K562 (cell line): ENCODE results near the gene RNF213. TPM values are rescaled to one million over a fixed set of nuclear protein-coding genes. Genes with fewer than 3 reads are reported as not detected.

Source experiments
- ATAC-seq: fragments of 200-7000 bp; cut with Tn5 transposase; 3 replicates; pipeline ENCODE4 v1.9.1; 2020; ENCODE audit warnings: moderate library complexity
- BruUV-seq: library from RNA; stranded (reverse); fragments of 400-500 nt; replicated peaks from 2 replicates; lab custom pipeline; 2021; lab: Mats Ljungman, UMichigan
- CTCF ChIA-PET: fragments of 300-600 bp; formaldehyde crosslinking; extraction: SDS; loops from one replicate; lab custom pipeline; 2021; ENCODE audit warnings: low intra/inter-chr PET ratio; lab: Yijun Ruan, JAX
- POLR2A ChIA-PET: fragments of 300-600, 350-650 bp; sonication (Branson Sonifier 250); formaldehyde crosslinking; extraction: SDS; loops from one replicate; lab custom pipeline; 2021; ENCODE audit warnings: antibody characterized with exemption, inconsistent platforms; lab: Yijun Ruan, JAX
- DNase-seq, 4 experiments: peaks; one replicate each; pipeline versions ENCODE4 v3.0.0 to v3.0.0-alpha.2; 2011 to 2018; ENCODE audit warnings: low spot score in 3 of 4, mixed read lengths in 3 of 4; ENCODE audit errors: extremely low read depth in 1 of 4
- FAIRE-seq: peaks from 2 replicates; lab custom pipeline; 2011; peaks lifted over from hg19 to GRCh38; lab: Jason Lieb, UNC
- H2AFZ ChIP-seq: 2 replicates; pipeline ENCODE4 v1.6.0; 2011; ENCODE audit warnings: low read depth, low read length, control low read depth, inconsistent platforms
- H3K27ac ChIP-seq: fragments of 200-600 bp; 3 replicates; pipeline ENCODE4 v1.8.0; 2011; ENCODE audit warnings: low read depth, mild to moderate bottlenecking, control low read depth, inconsistent platforms, low read length, moderate library complexity, mixed read lengths; ENCODE audit errors: extremely low read depth
- H3K27me3 ChIP-seq, 2 experiments: fragments of 300-600 bp in 1 of 2; 2 replicates in 1 of 2; 3 replicates in 1 of 2; pipeline versions ENCODE4 v1.6.0 to v1.8.0; 2011; ENCODE audit warnings: inconsistent platforms in 2 of 2, low read length in 2 of 2, mild to moderate bottlenecking in 1 of 2, mixed read lengths in 1 of 2, moderate library complexity in 1 of 2; ENCODE audit not compliant: control insufficient read depth in 2 of 2, insufficient read depth in 2 of 2
- H3K36me3 ChIP-seq: fragments of 300-600 bp; 3 replicates; pipeline ENCODE4 v1.8.0; 2011; ENCODE audit warnings: mild to moderate bottlenecking, low read length, inconsistent platforms; ENCODE audit not compliant: control insufficient read depth, insufficient read depth
- H3K4me1 ChIP-seq, 2 experiments: fragments of 200-600 bp in 1 of 2; replicated peaks in 1 of 2; 2 replicates in 1 of 2; 3 replicates in 1 of 2; pipeline versions ENCODE4 v1.5.1 to v1.8.0; 2011; ENCODE audit warnings: inconsistent platforms in 2 of 2, low read length in 2 of 2, mild to moderate bottlenecking in 1 of 2, mixed read lengths in 1 of 2, moderate library complexity in 1 of 2; ENCODE audit not compliant: control insufficient read depth in 2 of 2, insufficient read depth in 2 of 2
- H3K4me2 ChIP-seq: 2 replicates; pipeline ENCODE4 v1.6.1; 2011; ENCODE audit warnings: low read length, control low read depth, inconsistent platforms, mixed read lengths; ENCODE audit not compliant: insufficient read depth
- H3K4me3 ChIP-seq: fragments of 200-600 bp; sonication (generic), shearing (Covaris generic); 2 replicates; pipeline ENCODE4 v1.5.1; 2016; ENCODE audit warnings: control low read depth, inconsistent platforms
- H3K79me2 ChIP-seq: fragments of 200-600 bp; 3 replicates; pipeline ENCODE4 v1.8.0; 2011; ENCODE audit warnings: low read length, inconsistent platforms; ENCODE audit not compliant: control insufficient read depth, insufficient read depth
- H3K9ac ChIP-seq, 2 experiments: 2 replicates each; pipeline versions ENCODE4 v1.6.0 to v1.6.1; 2011; ENCODE audit warnings: low read depth in 2 of 2, low read length in 2 of 2, control low read depth in 1 of 2, inconsistent platforms in 1 of 2, mild to moderate bottlenecking in 1 of 2, mixed read lengths in 1 of 2; ENCODE audit not compliant: insufficient read depth in 1 of 2
- H3K9me1 ChIP-seq: one replicate; pipeline ENCODE4 v1.6.0; 2011; ENCODE audit warnings: inconsistent platforms, mild to moderate bottlenecking, low read length, moderate library complexity; ENCODE audit not compliant: control insufficient read depth, insufficient read depth
- H3K9me3 ChIP-seq: replicated peaks from 2 replicates; pipeline ENCODE4 v1.5.1; 2011; ENCODE audit warnings: low read depth, low read length, inconsistent platforms; ENCODE audit not compliant: control insufficient read depth, insufficient read depth
- H4K20me1 ChIP-seq: replicated peaks from 2 replicates; pipeline ENCODE4 v1.6.1; 2011; ENCODE audit warnings: low read length, inconsistent platforms, mixed read lengths; ENCODE audit not compliant: control insufficient read depth, insufficient read depth
- ELF2 ChIP-seq: fragments of 250-450 bp; sonication (Bioruptor Pico); IDR thresholded peaks from 2 replicates; pipeline ENCODE4 v1.5.0; 2021; ENCODE audit warnings: mild to moderate bottlenecking
- ETV5 ChIP-seq: sonication (generic); formaldehyde crosslinking; IDR thresholded peaks from 2 replicates; pipeline ENCODE4 v1.4.0; 2020; ENCODE audit warnings: low read depth, mild to moderate bottlenecking, missing genetic modification reagents
- HSF4 ChIP-seq: fragments of 250-450 bp; sonication (Bioruptor Pico); IDR thresholded peaks from 2 replicates; pipeline ENCODE4 v2.1.2; 2022; ENCODE audit warnings: mild to moderate bottlenecking, moderate library complexity, borderline replicate concordance
- MYNN ChIP-seq, 2 experiments: sonication (generic); formaldehyde crosslinking in 1 of 2; IDR thresholded peaks; 2 replicates each; pipeline versions ENCODE4 v1.5.0 to v1.6.1; 2016 to 2020; ENCODE audit warnings: antibody characterized with exemption in 1 of 2, missing genetic modification reagents in 1 of 2
- NCOA1 ChIP-seq: fragments of 450-650 bp; IDR thresholded peaks from 2 replicates; pipeline ENCODE4 v1.6.1; 2016; ENCODE audit warnings: low read depth
- NRF1 ChIP-seq, 2 experiments: fragments of 450-650 bp; IDR thresholded peaks in 1 of 2; conservative IDR thresholded peaks in 1 of 2; 2 replicates each; pipeline ENCODE4 v1.6.1; 2014; ENCODE audit warnings: mild to moderate bottlenecking in 2 of 2
- RBM34 ChIP-seq: fragments of 200-400 bp; formaldehyde crosslinking; IDR thresholded peaks from 2 replicates; pipeline ENCODE4 v1.6.1; 2018; ENCODE audit warnings: low read length, borderline replicate concordance; ENCODE audit not compliant: insufficient read depth
- RFX7 ChIP-seq: fragments of 250-450 bp; sonication (Bioruptor Pico); IDR thresholded peaks from 2 replicates; pipeline ENCODE4 v1.5.1; 2021; ENCODE audit warnings: mild to moderate bottlenecking
- TBL1XR1 ChIP-seq, 2 experiments: IDR thresholded peaks; 2 replicates each; pipeline ENCODE4 v1.6.1; 2012; ENCODE audit warnings: improper control_type of control experiment in 2 of 2, low read length in 2 of 2, mild to moderate bottlenecking in 1 of 2
- TRIM24 ChIP-seq, 2 experiments: fragments of 450-650 bp; IDR thresholded peaks; 2 replicates each; pipeline ENCODE4 v1.6.1; 2016
- ZNF445 ChIP-seq: fragments of 250-450 bp; sonication (Bioruptor Pico); IDR thresholded peaks from 2 replicates; pipeline ENCODE4 v1.4.0; 2020; ENCODE audit warnings: low read depth, mild to moderate bottlenecking, moderate library complexity
- WGBS: fragments of 100-300 bp; shearing (Covaris generic); methylation state at CpG from one replicate; pipeline ENCODE4 v1.1.6; 2016; ENCODE audit warnings: low coverage, mixed read lengths; ENCODE audit not compliant: insufficient coverage; ENCODE audit errors: missing lambda C conversion rate; 5-methylcytosine and 5-hydroxymethylcytosine counted together
- in situ Hi-C: fragments of 300-500 bp; cut with MboI; formaldehyde crosslinking; loops from 4 replicates; pipeline ENCODE4 v1.15.0; 2018; ENCODE audit warnings: inconsistent platforms, mixed read lengths
- intact Hi-C: fragments of 100-400 bp; cut with micrococcal nuclease; formaldehyde crosslinking; loops from 2 replicates; pipeline ENCODE4 v1.14.2; 2022
- polyA plus RNA-seq, 8 experiments: library from polyadenylated mRNA; depleted of rRNA in 4 of 8; stranded (reverse) in 5 of 8; unstranded in 3 of 8; fragments of >200 nt; fragmentation: Nextera tagmentation in 2 of 8; fragmentation: Illumina TruSeq in 1 of 8; extraction: Ambion mirVana in 2 of 8; extraction: Trizol in 1 of 8; gene quantifications; 2 replicates each; pipeline versions ENCODE4 v1.2.1 to v1.2.3, GENCODE V29; 2011 to 2014; ENCODE audit warnings: inconsistent platforms in 1 of 8, missing spikeins in 1 of 8
- total RNA-seq, 7 experiments: library from RNA; depleted of rRNA in 6 of 7; stranded (reverse); fragments of >200 nt in 6 of 7; fragmentation: Illumina TruSeq in 2 of 7; extraction: Trizol in 2 of 7; gene quantifications; 2 replicates each; pipeline versions ENCODE4 v1.2.1 to v1.2.3, GENCODE V29; 2011 to 2021; ENCODE audit warnings: low replicate concordance in 1 of 7
- TF ChIP-seq, protein P1 (sequence below): sonication (generic); formaldehyde crosslinking; IDR thresholded peaks from 2 replicates; pipeline ENCODE4 v1.8.1; 2023; ENCODE audit warnings: mild to moderate bottlenecking, missing genetic modification reagents
- TF ChIP-seq, protein P2 (sequence below): fragments of 450-650 bp; formaldehyde crosslinking; IDR thresholded peaks from 2 replicates; pipeline ENCODE4 v1.4.0; 2022; ENCODE audit warnings: mild to moderate bottlenecking, moderate library complexity
- TF ChIP-seq, protein P3 (sequence below): fragments of 450-650 bp; formaldehyde crosslinking; IDR thresholded peaks from 2 replicates; pipeline ENCODE4 v1.4.0; 2020; ENCODE audit warnings: mild to moderate bottlenecking, moderate library complexity

The RNF213 gene
- total and polyA plus RNA-seq, 9 of the 15 experiments (the other 6 are each of a cell fraction or from before 2014, with no cell fraction given) = 5.3 to 33.6 (median 17.9) TPM

DNA sequence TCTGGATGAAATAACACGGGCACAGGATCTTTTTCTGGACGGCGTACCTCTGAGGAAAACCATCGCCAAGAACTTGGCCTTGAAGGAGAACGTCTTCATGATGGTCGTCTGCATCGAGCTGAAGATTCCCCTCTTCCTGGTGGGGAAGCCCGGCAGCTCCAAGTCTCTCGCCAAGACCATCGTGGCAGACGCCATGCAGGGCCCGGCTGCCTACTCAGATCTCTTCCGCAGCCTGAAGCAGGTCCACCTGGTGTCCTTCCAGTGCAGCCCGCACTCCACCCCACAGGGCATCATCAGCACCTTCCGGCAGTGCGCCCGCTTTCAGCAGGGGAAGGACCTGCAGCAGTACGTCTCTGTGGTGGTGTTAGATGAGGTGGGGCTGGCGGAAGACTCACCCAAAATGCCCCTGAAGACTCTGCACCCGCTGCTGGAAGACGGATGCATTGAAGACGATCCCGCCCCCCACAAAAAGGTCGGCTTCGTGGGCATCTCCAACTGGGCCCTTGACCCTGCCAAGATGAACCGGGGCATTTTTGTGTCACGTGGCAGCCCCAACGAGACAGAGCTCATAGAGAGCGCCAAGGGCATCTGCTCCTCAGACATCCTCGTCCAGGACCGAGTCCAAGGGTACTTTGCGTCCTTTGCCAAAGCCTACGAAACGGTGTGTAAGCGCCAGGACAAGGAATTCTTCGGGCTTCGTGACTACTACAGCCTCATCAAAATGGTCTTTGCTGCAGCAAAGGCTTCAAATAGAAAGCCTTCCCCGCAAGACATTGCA is 86.0 kb downstream of the RNF213 start:
- H3K27me3 ChIP-seq = no peaks in the 10 kb centered on the region
- no peak overlapping the region for H2AFZ ChIP-seq
- no peaks in the 10 kb centered on the region for H4K20me1 ChIP-seq
- in situ Hi-C loops (no loop called here), intact Hi-C loops (no loop called here)
- FAIRE-seq = no peak
- no peak for DNase-seq
- BruUV-seq = no TSS peak
- no peak overlapping the region for H3K4me3 ChIP-seq
- WGBS = 91% methylated on average over 37 of the region's 38 CpGs
- H3K79me2 ChIP-seq = no peaks in the 10 kb centered on the region
- TF ChIP-seq NRF1 (conservative IDR thresholded peaks at IDR 0.05 in 1 of 2, IDR thresholded peaks at IDR 0.05 in 1 of 2) = no peak
- TF ChIP-seq, protein P1, sequence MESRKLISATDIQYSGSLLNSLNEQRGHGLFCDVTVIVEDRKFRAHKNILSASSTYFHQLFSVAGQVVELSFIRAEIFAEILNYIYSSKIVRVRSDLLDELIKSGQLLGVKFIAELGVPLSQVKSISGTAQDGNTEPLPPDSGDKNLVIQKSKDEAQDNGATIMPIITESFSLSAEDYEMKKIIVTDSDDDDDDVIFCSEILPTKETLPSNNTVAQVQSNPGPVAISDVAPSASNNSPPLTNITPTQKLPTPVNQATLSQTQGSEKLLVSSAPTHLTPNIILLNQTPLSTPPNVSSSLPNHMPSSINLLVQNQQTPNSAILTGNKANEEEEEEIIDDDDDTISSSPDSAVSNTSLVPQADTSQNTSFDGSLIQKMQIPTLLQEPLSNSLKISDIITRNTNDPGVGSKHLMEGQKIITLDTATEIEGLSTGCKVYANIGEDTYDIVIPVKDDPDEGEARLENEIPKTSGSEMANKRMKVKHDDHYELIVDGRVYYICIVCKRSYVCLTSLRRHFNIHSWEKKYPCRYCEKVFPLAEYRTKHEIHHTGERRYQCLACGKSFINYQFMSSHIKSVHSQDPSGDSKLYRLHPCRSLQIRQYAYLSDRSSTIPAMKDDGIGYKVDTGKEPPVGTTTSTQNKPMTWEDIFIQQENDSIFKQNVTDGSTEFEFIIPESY (CRISPR knock-in tag) = no peak
- no peak for TF ChIP-seq ELF2 (CRISPR knock-in tag)
- TF ChIP-seq ZNF445 (CRISPR knock-in tag) = no peak
- no peak for TF ChIP-seq TRIM24 (IDR thresholded peaks at IDR 0.05)
- TF ChIP-seq, protein P2, sequence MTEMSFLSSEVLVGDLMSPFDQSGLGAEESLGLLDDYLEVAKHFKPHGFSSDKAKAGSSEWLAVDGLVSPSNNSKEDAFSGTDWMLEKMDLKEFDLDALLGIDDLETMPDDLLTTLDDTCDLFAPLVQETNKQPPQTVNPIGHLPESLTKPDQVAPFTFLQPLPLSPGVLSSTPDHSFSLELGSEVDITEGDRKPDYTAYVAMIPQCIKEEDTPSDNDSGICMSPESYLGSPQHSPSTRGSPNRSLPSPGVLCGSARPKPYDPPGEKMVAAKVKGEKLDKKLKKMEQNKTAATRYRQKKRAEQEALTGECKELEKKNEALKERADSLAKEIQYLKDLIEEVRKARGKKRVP (CRISPR knock-in tag) = no peak
- no peak for TF ChIP-seq HSF4 (CRISPR knock-in tag)
- TF ChIP-seq NCOA1 = no peak
- no peak for TF ChIP-seq RBM34
- no peak for TF ChIP-seq MYNN (IDR thresholded peaks at IDR 0.05)
- TF ChIP-seq MYNN (CRISPR knock-in tag; IDR thresholded peaks at IDR 0.05) = no peak
- TF ChIP-seq TBL1XR1 (IDR thresholded peaks at IDR 0.05; ENCODE audit: low read length in 2 of 2) = no peak
- TF ChIP-seq, protein P3, sequence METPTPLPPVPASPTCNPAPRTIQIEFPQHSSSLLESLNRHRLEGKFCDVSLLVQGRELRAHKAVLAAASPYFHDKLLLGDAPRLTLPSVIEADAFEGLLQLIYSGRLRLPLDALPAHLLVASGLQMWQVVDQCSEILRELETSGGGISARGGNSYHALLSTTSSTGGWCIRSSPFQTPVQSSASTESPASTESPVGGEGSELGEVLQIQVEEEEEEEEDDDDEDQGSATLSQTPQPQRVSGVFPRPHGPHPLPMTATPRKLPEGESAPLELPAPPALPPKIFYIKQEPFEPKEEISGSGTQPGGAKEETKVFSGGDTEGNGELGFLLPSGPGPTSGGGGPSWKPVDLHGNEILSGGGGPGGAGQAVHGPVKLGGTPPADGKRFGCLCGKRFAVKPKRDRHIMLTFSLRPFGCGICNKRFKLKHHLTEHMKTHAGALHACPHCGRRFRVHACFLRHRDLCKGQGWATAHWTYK (CRISPR knock-in tag) = no peak
- TF ChIP-seq RFX7 (CRISPR knock-in tag) = no peak
- TF ChIP-seq ETV5 (CRISPR knock-in tag) = no peak
- H3K9me3 ChIP-seq = no peaks in the 10 kb centered on the region
- ChIA-PET POLR2A (interaction anchor here (0.6 to 1.3 kb wide), 3 partner anchors 14 to 676 kb away, joined by 3 to 4 read pairs (median 4); no protein-coding TSS in a partner anchor), CTCF (no interaction called here)
- H3K9ac ChIP-seq = no peak overlapping the region
- no peak overlapping the region for H3K4me2 ChIP-seq
- no peaks in the 10 kb centered on the region for H3K9me1 ChIP-seq
- H3K4me1 ChIP-seq = no peaks in the 10 kb centered on the region
- ATAC-seq = no peak
- peaks cover 87% of the 10 kb centered on the region; the same call in 2 of the 3 replicates for H3K36me3 ChIP-seq
- H3K27ac ChIP-seq = no peak overlapping the region
